ENCODE measurements around the gene TMEM196.
"Not testable (repeated sequence)": the region's sequence is repeated elsewhere in the genome, so short reads cannot be mapped to it uniquely, and the experiment has no call there.

The TMEM196 gene

DNA sequence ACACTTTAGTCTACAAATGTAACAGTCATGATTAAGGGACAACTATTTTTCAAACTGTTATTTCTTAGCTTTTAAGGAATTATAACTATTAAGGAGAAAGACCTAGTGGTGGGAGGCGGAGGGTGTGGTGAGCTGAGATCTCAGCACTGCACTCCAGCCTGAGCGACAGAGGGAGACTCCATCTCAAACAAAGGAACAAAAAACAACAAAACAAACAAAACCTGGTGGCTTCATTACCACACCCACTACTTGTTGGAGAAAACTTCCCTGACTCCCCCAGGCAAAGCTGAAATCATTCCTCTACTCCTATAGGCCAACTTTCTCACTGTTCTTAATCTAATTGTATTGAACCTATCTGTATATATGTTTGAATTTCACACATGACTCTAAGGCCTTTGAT is 67.8 kb downstream of the TMEM196 start:
- no peak for DNase-seq

DNA sequence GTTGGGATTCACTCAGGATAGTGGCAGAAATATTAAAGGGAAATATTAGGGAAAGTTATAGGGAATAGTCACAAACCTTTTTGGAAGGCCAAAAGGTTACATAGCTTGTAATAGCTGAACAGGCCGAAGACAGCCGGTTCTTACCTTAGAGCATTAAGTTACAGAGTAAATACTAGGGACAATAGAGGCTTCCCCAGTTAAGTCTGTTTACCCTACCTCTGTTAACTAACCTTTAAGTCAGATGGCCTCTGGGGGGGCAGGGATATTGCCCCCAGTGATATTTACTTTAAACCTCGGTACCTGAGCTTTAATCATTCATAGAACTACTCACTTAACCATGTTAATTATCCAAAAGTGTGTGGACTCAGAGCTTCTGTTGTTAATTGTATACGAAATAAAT is 71.9 kb downstream of the TMEM196 start:
- DNase-seq = no peak

DNA sequence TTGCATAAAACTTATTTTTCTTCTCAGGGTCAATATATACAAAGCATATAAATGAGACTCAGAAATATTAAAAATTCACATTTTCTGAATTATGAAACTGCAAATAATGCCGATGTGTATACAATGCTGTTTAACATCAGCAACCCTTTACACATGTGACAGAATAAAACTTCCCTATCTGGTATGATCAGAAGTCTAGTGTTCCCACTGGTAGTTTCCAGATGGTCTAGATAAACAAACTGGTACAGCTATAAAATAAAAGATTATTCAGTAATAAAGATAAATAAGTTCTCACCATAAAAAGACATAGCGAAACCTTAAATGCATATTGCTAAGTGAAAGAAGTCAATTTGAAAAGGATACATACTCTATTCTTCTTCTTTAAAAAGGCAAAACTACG is 72.5 kb downstream of the TMEM196 start:
- no peak for DNase-seq

DNA sequence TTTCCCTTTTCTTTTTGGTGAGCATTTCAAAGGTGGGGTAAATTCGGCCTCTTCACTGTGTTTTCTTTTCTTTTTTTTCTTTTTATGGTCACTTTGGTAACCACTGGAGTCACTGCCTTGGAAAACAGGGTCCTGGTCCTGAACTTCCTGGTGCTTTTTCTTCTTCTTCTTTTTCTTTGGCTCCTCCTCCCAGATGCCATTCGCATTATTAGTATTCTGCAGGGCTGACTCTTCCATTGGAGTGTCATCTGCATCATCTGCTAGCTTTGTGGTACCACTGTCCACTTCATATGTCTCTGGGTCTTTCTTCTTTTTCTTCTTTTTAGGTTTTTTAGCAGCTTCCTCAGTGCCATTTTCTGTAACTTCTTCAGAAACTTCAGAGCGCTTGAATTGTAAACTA is 75.1 kb downstream of the TMEM196 start:
- no peak for DNase-seq

DNA sequence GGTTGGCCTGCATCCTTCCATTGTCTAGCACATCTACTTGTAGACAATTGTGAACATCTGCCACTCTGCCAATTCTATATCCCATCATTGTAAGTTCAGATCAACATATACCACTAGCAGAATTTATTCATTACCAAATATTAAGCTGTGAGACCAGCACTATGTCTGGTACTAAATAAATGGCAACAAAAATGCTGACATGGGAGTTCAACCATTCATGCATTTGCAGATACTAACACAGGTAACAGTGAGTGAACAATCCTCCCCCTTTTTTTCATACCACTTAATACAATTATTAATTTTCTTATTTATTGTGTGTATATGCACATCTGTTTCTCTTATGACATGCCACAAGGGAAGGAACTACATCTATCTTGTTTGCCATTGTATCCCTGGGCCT is 76.5 kb downstream of the TMEM196 start:
- no peak for DNase-seq

DNA sequence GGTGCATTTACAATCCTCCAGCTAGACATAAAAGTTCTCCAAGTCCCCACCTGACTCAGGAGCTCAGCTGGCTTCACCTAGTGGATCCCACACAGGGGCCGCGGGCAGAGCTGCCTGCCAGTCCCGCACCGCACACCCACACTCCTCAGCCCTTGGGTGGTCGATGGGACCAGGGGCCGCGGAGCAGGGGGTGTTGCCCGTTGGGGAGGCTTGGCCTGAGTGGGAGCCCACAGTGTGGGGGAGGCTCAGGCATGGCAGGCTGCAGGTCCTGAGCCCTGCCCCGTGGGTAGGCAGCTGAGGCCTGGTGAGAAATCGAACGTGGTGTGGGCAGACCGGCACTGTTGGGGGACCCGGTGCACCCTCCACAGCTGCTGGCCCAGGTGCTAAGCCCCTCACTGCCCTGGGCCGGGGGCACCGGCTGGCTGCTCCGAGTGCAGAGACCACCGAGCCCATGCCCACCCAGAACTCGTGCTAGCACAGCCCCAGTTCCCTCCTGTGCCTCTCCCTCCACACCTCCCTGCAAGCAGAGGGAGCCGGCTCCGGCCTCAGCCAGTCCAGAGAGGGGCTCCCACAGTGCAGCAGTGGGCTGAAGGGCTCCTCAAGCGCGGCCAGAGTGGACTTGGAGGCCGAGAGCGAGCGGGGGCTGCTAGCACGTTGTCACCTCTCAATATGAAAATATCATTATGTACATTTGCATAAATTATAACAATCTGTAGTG is 81.1 kb downstream of the TMEM196 start:
- no peak for DNase-seq

DNA sequence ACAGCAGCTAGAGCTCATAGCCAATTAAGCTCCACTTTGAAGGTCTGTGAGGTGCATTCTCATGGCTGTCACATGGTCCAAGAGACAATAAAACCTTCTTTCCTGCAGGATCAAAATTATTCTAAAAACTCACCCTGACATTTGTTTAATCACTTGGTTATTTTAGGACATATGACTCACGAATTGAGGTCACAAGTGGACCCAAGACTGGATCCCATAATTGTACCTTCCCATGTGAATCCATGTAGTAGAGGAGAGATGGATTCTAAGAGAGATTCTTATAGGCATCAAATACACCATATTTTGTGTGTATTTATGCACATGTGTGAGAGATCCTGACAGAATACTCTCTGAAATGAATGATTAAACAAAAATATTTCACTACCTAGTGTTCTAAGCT is 82.7 kb downstream of the TMEM196 start:
- DNase-seq = no peak

DNA sequence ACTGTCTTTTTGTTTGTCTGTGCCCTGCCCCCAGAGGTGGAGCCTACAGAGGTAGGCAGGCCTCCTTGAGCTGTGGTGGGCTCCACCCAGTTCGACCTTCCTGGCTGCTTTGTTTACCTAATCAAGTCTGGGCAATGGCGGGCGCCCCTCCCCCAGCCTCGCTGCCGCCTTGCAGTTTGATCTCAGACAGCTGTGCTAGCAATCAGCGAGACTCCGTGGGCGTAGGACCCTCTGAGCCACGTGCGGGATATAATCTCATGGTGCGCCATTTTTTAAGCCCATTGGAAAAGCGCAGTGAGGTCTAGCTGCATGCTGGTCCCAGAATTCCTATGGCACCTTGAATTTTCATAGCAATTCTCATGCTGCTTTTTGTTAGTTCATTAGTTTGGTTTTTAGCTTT is 84.3 kb downstream of the TMEM196 start:
- not testable (repeated sequence) for DNase-seq

DNA sequence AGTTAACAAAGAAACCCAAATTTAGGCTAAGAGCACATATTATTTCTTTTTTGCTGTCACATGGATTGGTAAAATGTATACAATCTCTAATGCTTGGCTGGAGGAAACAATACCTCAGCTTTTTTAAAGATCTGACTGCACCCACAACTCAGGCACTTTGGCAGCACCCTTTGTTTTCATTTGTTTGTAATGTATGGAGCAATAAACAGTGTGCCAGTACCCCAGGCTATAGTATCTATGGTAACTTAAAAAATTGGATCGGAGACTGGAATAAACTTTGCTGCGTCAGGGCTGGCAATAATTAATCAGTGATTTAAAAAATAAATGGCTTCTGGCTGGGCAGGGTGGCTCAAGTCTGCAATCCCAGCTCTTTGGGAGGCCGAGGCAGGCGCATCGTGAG is 91.8 kb downstream of the TMEM196 start:
- no peak for DNase-seq

DNA sequence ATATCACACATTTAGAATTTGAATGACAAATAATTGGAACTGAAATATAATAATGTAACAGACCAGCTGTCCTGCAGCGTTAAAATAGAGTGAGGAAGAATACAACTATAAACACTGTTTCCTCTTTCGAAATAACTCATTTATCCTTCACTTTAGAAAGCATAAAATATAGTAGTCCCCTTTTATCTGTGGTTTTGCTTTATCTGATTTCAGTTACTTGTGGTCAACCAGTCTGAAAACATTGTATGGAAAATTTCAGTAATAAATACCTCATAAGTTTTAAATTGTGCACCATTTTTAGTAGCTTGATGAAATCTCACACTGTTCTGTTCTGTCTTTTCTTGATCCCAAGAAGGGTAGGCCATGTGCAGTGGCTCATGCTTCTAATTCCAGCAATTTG is 96.2 kb downstream of the TMEM196 start:
- no peak for DNase-seq

DNA sequence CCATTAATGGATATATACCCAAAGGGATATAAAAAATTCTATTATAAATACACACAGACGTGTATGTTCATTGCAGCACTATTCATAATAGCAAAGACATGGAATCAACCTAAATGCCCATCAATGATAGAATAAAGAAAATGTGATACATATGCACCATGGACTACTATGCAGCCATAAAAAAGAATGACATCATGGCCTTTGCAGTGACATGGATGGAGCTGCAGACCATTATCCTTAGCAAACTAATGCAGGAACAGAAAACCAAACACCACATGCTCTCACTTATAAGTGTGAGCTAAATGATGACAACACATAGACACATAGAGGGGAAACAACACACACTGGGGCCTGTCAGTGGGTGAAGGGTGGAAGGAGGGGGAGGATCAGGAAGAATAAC is 97.6 kb downstream of the TMEM196 start:
- no peak for DNase-seq

DNA sequence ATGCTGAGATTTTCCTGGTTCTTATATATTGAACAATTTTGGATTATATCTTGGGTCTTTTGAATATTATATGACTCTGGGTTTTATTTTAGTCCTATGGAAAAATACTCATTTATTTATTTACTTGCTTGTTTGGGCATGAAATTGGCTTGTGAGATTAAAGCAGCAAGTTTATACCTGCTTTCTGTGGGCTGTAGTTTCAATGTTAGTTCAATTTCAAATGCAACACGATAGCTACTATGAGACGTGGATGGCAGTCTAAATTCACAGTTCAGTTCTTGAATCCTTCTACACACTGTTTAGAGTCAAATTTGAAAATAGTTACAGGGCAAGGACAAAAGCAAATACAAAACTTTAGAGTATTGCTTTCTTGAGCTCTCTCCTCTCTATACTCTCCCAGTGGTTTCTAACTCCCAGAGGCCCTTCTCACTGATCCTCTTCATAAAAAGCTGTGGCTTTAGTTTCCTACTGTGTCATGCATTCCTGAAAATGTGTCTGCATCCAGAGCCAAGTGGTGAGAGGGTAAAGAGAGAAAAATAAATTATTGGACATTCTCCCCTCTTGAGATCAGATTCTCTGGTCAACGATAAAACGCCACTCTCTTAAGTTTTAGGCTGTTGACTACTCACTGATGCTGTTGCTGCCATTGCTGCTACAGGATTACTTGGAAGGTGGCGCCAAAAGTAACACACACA is 99.0 kb downstream of the TMEM196 start:
- DNase-seq = no peak

DNA sequence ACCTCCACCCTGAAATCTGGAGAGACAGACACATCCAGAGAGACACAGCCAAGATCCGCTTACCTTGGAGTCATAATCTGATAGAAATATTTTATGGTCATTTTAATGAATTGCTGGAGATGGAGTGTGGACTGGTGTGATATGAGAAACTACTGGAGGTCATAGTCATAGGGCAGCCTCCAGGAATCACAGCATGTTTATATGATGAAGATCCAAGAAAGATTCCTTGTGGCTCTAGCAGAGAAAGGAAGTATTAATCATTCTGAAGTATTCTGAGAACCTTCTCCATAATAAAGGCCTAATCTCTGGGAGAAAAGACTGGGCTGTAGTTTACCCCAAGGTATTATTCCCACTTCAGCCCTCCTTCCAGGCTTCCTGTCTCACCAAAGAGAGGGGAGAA is 102.6 kb downstream of the TMEM196 start:
- DNase-seq = no peak
